Tibial nerve (tissue), 4 donors: ENCODE measurements around the gene PRAF2.

Source experiments
- EP300 ChIP-seq, 2 donors: sonication (generic); formaldehyde crosslinking; IDR thresholded peaks; one replicate each; pipeline ENCODE4 v1.6.1; 2017; ENCODE audit warnings: antibody characterized with exemption in 2 of 2, mild to moderate bottlenecking in 1 of 2
- POLR2A ChIP-seq, 2 donors: fragments of 450-650 bp; IDR thresholded peaks; one replicate each; pipeline ENCODE4 v1.6.1; 2017; ENCODE audit warnings: antibody characterized with exemption in 2 of 2, mild to moderate bottlenecking in 2 of 2, moderate library complexity in 2 of 2
- TF ChIP-seq, protein P1 (sequence below), 5 experiments: fragments of 200-600 bp in 3 of 5; fragments of 450-650 bp in 2 of 5; sonication (generic) in 3 of 5; IDR thresholded peaks; one replicate each; pipeline ENCODE4 v1.5.1; 2016 to 2019; ENCODE audit warnings: antibody characterized with exemption in 5 of 5, mild to moderate bottlenecking in 3 of 5, moderate library complexity in 2 of 5

DNA sequence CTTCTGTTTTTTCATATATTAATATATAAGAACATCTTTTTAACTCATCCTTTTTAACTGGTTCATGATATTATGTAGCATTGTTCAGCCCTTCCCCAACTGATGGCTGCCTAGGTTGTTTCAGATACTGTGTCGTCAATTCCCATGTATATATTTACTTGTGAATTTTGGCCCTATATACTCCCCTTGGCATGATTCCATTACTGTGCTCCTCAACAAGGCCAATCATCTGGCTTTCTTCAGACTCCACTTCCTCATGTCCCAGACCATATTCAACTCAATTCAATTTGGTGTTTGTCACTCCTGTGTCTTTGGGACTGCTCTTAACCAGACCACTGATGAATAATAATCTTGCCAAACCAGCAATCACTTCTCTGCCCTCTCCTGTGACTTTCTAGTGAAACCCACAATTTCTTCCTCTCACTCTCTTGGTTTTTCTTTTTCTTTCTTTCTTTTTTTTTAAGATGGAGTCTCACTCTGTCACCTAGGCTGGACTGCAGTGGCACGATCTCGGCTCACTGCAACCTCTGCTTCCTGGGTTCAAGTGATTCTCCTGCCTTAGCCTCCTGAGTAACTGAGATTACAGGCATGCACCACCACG, 8.6 kb upstream of the PRAF2 start:
- TF ChIP-seq POLR2A (IDR thresholded peaks at IDR 0.05) (no peak), EP300 (IDR thresholded peaks at IDR 0.05) (no peak)
- TF ChIP-seq, protein P1, sequence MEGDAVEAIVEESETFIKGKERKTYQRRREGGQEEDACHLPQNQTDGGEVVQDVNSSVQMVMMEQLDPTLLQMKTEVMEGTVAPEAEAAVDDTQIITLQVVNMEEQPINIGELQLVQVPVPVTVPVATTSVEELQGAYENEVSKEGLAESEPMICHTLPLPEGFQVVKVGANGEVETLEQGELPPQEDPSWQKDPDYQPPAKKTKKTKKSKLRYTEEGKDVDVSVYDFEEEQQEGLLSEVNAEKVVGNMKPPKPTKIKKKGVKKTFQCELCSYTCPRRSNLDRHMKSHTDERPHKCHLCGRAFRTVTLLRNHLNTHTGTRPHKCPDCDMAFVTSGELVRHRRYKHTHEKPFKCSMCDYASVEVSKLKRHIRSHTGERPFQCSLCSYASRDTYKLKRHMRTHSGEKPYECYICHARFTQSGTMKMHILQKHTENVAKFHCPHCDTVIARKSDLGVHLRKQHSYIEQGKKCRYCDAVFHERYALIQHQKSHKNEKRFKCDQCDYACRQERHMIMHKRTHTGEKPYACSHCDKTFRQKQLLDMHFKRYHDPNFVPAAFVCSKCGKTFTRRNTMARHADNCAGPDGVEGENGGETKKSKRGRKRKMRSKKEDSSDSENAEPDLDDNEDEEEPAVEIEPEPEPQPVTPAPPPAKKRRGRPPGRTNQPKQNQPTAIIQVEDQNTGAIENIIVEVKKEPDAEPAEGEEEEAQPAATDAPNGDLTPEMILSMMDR (IDR thresholded peaks at IDR 0.05) = no peak
